NT2/D1 (cell line): ENCODE measurements around the gene KYNU.

Experiments
- SUZ12 ChIP-seq: IDR thresholded peaks from 2 replicates; pipeline ENCODE4 v1.6.1; 2011; ENCODE audit not compliant: insufficient read length, insufficient read depth; ENCODE audit errors: extremely low read depth
- YY1 ChIP-seq: IDR thresholded peaks from 2 replicates; pipeline ENCODE4 v1.6.1; 2011; ENCODE audit not compliant: insufficient read length, insufficient read depth
- ZNF274 ChIP-seq: IDR thresholded peaks from 2 replicates; pipeline ENCODE4 v1.6.1; 2011; ENCODE audit warnings: mild to moderate bottlenecking, low read depth, low read length

DNA sequence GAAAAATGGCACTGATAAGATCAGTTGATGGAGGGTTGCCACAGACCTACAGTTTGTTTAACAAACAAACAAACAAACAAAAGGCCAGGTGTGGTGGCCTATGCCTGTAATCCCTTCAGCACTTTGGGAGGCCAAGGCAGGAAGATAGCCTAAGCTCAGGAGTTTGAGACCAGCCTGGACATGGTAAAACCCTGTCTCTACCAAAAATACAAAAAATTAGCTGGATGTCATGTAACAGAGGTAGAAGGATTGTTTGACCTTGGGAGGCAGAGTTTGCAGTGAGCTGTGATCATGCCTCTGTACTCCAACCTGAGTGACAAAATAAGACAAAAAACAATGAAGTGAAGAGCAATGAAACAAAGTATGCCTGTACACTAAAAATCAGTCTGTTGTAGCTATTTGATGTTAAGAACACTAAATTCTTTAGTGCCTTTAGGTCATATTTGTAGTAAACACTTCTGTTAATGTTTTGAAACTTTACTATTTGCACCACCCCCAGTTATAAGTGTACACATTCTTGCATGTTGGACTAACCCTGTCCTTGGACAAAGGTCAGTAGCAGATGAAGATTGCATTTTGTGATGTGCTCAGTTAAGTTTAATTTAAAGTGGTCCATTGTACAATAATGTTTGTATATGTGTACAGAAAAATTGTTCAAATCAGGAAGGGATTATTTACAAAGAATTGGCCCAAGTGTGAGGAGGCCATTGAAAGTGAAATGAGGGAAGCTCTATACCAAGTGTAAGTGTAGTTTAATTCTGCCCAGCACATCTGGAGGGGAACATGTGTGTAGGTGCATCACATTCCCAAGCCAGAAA lies 73.9 kb downstream of the KYNU start:
- TF ChIP-seq ZNF274 (no peak), YY1 (no peak), SUZ12 (no peak)
